HL-60 (cell line): Measurements from ENCODE around the gene RNF168.

Experiments used
- CTCF ChIP-seq: IDR thresholded peaks from one replicate; pipeline ENCODE4 v1.5.1; 2011; ENCODE audit warnings: low read length, control low read depth, inconsistent platforms; ENCODE audit not compliant: insufficient read depth
- GABPA ChIP-seq: IDR thresholded peaks from 2 replicates; pipeline ENCODE4 v1.6.1; 2012; ENCODE audit warnings: low read depth

- no peak for TF ChIP-seq CTCF
- TF ChIP-seq GABPA = no peak
Observed at GRCh38 chr3:196498297-196498696, 5.3 kb downstream of the RNF168 start.
